ENCODE data around the gene ARHGAP28. TPM values are rescaled to one million over a fixed set of nuclear protein-coding genes. Genes with fewer than 3 reads are reported as not detected.

The ARHGAP28 gene, protein sequence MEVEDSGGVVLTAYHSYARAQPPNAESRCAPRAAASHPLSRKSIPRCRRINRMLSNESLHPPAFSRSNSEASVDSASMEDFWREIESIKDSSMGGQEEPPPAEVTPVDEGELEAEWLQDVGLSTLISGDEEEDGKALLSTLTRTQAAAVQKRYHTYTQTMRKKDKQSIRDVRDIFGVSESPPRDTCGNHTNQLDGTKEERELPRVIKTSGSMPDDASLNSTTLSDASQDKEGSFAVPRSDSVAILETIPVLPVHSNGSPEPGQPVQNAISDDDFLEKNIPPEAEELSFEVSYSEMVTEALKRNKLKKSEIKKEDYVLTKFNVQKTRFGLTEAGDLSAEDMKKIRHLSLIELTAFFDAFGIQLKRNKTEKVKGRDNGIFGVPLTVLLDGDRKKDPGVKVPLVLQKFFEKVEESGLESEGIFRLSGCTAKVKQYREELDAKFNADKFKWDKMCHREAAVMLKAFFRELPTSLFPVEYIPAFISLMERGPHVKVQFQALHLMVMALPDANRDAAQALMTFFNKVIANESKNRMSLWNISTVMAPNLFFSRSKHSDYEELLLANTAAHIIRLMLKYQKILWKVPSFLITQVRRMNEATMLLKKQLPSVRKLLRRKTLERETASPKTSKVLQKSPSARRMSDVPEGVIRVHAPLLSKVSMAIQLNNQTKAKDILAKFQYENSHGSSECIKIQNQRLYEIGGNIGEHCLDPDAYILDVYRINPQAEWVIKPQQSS
- total RNA-seq (2022; extraction: Qiagen RNA extraction; ENCODE audit: low read depth), result 0.08 to 0.43 TPM (median 0.11 TPM) in 3 of 5 replicates, not detected in the others

DNA sequence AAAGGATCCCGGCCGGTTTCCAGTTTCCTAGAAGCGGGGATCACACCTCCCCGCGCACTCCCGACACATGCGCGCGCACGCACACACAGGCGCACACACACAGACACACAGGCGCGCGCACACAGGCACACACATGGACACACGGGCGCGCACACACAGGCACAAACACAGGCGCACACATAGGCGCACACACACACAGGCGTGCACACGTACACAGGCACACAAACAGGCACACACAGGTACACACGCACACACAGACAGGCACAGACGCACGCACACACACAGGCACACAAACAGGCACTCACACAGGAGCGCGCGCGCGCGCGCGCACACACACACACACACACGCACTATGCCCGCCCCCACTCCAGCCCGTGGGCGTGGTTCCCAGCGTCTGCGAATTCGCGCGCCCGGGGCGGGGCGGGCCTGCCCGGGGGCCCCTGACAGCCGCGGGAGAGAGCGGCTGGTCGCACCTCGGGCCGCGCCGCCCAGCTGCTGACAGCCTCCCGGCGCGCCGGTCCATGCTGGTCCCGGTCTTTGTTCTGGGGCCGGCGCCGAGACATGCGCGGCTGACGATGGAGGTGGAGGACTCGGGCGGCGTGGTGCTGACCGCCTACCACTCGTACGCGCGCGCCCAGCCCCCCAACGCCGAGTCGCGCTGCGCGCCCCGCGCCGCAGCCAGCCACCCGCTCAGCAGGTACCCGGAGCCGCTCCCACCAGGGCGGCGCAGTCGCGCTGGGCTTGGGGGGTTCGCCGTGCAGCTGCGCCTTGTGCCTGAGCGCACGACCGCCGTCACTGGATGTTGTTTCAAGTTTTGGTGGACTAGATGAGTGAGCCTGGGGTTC lies at the start of gene ARHGAP28:
Gene ARHGAP28 (plus strand): TSS at position 470 of the 845 bp plus-strand sequence. CDS start 106 bp downstream, at position 576.

Measured in A549 treated with ZK216348 at 1 μM for 4 hours (cell line).